Body of pancreas (tissue), 4 donors: Measurements from ENCODE around the gene FYB1.
"Not testable (repeated sequence)": the region's sequence is repeated elsewhere in the genome, so short reads cannot be mapped to it uniquely, and the experiment has no call there.

ENCODE experiments used
- CTCF ChIP-seq, 7 experiments: fragments of 450-650 bp in 4 of 7; fragments of 200-600 bp in 3 of 7; sonication (generic) in 3 of 7; IDR thresholded peaks; one replicate each; pipeline ENCODE4 v1.5.1; 2016 to 2019; ENCODE audit warnings: antibody characterized with exemption in 7 of 7
- POLR2A ChIP-seq, 3 donors: fragments of 450-650 bp; IDR thresholded peaks; one replicate each; pipeline ENCODE4 v1.6.1; 2016; ENCODE audit warnings: antibody characterized with exemption in 3 of 3, mild to moderate bottlenecking in 2 of 3

- not testable (repeated sequence) for TF ChIP-seq CTCF, POLR2A (IDR thresholded peaks at IDR 0.05)
Observed at GRCh38 chr5:39234494-39234893, 15.1 kb upstream of the FYB1 start.
